NCI-H446 treated with DMSO at 0.1 percent for 48 hours (cell line): ENCODE results near the gene WAPL.

Experiments used
- DNase-seq: peaks from one replicate; lab custom pipeline; 2025; lab: John Stamatoyannopoulos, UW

Gene WAPL

DNA sequence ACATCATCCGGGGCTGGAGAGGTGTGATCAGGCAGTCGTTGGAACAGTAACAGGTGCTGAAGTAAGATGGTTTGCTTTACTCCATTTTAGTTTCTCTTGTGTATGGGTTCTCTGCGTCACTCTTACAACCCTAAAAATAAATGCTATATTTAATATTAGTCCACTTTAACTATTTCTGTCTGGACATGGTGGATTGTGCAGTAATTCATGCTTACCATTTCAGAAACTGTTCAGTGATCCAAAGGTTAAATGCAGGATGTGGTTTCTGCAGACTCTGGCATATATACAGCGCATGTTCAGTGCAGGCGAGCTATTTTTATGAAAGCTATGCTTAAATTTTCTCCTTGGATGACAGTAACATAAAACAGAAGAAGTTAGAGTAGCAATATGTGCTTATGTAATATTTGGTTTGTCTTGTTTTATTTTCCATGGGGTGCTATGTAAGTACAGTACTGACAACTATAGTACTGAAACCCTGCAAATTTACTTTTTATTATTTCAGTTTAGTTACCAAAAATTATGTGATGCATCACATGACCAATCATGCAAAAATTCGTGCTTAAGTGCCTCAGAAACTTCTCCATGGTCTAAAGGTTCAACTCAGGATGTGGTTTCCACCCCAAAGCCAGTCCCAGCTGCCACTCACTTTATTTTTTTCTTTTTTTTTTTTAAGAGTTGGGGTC is 108.4 kb downstream of the WAPL start:
- DNase-seq, result no peak

DNA sequence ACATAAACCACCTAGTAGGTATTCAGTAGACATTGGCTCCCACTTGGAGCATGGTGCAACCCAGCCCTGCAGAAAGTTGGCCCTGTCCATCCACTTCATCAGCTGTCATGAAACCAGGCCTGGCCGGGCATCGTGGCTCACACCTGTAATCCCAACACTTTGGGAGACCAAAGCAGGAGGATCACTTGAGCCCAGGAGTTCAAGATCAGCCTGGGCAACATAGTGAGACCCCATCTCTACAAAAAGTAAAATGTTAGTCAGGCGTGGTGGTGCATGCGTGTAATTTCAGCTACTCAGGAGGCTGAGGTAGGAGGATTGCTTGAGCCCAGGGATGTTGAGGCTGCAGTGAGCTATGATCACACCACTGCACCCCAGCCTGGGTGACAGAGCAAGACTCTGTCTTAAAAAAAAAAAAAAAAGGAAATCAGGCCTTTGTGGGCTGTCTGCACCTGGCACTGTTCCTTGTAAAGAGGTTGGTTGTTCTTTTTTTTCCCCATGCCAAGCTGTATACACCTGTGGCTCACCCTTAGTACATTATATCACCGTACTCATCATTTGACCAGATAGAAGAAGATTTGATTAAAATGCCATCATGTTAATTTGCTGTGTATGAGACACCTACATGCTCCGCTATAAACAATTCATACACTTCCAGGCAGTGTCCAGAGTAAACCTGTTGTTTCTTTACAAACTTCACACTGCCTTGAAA is 109.6 kb downstream of the WAPL start:
- DNase-seq, result no peak

DNA sequence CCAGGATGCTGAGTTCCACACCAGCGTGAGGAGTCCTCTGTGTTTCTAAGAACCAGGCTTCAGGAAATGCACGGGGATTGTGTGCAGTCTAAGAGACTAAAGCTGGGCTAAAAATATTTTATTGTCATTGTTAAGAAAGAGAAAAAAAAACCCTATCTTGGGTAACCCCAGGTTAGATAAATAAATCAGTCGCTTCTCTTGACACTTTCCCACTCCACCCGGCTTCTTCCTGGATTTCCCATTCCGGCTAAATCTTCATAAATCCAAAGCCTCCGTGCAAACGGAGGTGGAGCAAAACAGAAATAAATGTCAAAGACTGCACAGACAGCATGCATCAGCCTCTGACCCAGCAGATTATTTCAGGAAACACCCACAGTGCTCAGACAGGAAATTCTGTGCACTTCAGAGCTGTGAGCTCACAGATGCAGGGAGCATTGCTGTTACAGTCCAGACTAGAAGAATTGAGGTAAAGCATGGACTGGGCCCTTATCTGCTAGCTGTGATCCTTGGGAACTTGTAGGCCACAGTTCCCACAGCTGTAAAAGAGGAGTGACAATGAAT is 110.2 kb downstream of the WAPL start:
- no peak for DNase-seq

DNA sequence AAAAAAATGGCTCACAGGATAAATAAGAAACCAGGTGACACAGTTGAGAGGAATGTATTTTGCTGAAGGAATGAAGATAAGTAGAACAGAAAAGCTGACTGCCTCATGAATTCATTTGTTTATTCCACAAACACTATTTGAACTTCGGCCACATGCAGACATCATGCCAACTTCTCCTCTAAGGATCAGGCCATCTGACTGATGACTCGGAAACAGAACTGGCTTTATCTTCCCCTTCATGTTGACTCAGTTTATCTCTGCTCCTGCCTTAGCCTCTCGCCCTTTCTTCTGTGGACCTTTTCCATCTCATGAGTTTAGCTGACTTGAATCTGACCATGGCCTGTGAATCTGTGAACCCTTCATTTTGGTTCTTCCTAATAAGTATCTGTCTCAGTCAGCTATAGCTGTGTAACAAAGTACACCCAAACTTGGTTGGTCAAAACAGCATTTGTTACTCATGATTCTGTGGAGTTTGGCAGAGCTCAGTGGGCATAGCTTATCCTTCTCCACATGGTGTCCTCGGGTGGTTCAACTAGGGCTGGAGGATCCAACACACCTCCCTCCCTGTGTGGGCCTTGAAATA is 111.0 kb downstream of the WAPL start:
- DNase-seq, result no peak

DNA sequence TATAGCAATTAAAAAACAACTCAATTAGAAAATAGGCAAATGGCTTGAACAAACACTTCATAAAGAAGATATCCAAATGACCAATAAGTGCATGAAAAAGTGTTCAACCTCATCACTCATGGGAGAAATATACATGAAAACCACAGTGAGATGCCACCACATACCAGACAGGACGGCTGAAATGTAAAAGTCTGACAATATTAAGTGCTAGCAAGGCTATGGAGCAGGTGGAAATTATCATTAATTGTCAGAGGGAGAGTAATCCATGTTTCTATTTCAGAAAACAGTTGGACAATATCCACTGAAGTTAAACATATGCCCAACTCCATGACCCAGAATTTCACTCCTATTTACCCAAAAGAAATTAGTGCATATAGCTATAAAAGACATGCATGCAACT is 112.4 kb downstream of the WAPL start:
- no peak for DNase-seq

DNA sequence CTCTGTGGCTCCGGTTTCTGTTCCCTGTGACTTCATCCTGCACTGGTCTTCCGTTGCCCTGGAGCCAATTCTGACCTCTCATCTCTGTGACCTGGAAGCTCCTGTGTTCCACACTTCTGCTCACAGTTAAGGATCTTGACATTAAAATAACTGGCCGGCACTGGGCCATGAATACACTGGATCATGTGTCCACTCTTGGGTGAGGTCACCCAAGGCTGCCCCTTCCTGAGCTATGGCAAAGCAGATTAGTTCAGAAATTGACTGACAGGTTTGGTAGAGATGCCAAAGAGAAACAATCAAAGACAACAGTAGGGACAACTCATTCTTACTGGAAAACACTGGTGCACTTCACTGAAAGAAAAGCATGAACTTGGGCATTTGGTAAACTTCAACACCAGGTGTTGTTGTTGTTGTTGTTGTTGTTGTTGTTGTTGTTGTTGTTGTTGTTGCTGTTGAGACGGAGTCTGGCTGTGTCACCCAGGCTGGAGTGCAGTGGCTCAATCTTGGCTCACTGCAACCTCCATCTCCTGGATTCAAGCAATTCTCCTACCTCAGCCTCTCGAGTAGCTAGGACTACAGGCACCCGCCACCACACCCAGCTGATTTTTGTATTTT is 118.3 kb downstream of the WAPL start:
- no peak for DNase-seq

DNA sequence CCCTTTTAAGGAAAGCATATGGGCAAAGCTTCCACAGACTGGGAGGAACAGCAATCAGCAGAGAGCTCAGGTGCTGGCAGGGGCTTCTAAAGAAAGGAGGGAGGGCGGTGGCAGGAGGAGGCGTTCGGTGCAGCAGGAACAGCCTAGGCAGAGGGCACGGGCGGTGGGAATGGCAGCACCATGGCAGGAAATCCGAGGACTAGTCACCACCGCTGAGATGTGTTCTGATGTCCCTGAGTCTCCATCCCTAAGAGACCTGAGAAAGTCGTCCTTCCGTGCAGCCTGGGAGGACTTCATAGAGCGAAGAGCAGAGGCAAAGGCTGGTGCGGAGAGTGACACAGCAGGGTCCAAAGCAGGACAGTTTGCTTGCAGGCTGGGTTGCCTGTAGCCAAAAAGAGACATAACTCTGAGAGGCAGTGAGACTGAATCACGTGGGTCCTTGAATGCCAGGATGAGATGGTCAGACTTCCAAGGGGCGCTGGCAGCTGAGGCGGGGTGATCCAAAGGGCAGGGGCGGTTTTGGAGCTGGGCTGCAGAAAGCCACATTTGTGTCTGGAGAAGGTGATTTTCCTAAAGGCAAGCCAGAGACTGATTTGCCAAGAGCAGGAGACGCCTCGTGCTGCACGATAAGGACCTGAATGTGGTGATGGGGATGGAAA is 119.2 kb downstream of the WAPL start:
- no peak for DNase-seq

DNA sequence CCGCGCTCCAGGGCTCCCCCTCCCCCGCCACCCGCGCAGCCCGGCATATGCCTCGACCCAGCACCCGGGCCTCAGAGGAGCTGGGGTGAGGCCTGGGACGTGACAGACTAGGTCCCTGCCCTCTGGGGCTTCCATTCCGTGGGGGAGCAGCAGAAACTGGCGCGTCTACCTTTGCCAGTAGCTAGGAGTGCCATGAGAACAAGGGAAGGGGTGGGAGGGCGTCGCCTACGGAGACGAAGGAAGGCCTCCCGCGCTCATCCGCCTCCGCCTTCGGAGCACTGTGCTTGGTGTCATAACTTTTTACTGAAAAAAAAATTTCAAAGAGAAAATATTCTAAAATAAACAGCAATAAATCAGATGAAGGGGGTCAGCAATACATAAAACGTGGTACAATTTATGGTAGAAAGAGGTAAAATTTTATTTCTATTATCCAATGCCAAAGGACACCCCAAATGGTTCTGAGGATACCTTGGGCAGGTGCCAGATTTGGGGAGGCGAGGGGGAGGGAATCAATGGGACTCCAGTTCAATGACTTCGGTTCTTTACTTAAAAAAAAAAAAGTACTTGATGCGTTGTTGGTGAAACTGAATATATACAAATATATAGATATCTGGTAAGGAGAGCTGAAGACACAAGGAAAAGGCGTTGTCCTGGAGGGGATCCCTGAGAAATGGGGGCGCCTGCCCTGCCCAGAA is 119.9 kb downstream of the WAPL start:
- DNase-seq, result no peak

DNA sequence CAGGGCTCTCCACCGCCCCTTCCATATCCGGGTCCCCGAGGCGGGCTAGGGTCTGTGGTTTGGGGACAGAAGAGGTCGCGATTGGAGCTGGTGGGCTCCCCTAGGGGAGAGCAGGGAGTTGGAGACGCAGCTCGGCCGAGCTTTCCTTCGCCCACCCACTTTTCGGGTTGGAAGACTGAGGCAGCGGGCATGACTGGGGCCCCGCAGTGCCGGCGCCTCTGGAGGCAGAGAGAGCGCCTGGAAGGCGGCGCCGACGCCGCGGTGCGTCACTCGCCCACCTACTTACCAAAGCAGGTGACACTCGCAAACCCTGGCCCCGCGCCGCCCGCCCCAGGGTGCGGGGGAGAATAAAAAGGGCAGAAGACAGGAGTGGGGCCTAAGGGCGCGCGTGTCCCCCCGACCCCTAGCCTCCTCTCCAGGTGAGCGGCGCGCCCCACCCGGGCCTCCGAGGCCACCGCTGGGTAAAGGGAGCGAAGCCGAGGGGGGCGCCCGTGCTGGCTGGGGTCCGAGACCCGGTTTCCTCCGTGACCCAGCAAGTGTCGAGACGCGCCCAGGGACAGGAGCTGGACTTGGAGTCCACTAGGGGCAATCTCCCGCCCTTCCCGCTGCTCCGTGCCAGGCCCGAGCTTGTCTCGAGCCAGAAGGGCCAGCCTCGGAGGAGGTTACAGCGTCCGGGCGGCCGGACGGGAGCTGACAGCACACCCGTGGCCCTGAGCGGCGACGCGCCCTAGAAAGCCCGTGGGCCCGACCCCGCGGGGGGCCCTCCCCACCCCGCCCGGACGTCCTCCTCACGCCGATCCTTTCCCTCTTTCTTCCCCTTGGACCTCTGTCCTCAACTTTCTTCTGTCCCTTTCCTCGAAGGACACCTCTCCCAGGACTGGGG is 120.6 kb downstream of the WAPL start:
- no peak for DNase-seq

DNA sequence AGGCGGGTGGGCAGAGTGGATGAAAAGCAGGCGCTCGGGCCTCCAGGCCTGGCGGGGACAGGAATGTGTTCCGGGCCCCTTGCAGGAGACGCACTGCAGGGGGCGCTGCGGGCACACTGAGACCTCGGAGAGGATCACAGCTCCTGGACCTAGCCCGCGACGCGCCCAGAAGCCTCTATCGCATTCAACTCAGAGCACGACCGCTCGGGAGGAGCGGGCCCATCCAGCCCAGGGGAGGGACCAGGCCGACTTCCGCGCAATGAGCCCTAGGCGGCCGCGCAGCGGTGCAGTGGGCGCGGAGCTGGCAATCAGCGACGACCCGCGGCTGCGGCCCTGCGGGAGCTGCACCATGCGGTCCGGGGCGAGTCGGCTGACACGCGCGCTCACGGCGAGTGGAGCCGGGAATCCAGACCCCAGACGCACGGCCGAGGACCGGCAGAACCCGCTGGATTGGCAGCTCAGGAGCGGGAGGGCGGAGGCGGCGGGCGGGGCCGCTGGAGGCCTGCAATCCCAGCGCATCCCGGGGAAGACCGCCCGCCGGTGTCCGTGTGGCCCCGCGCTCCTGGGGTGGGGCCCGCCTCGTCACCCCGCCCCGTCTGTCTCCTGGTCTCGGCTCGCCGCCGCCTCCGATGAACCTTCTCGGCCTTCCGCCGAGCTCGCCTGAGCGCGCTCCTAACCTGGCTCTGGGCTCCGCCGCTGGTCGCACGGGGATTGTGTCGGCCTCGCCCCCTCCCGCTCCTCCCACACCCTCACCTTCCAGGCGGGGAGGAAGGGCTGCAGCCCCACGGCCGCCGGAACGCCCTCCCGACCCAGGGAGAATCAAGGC is 121.5 kb downstream of the WAPL start:
- peak; percentile 59 for DNase-seq

DNA sequence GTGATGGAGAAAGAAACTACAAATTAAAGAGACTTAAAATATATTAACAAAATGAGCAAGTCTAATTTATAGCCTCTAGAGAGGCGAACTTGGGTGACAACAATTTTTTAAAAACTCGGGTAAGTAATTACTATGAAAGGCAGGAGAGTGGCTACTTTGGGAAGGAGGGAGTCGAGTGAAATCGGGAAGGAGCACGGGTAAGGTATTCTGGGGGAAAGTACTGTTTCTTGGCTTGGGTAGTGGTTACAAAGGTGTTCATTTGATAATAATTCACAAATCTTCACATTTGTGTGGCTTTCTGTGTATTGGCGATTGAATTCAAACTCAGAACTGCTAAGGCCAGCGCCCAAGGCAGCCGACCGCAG is 122.1 kb downstream of the WAPL start:
- DNase-seq, result no peak

DNA sequence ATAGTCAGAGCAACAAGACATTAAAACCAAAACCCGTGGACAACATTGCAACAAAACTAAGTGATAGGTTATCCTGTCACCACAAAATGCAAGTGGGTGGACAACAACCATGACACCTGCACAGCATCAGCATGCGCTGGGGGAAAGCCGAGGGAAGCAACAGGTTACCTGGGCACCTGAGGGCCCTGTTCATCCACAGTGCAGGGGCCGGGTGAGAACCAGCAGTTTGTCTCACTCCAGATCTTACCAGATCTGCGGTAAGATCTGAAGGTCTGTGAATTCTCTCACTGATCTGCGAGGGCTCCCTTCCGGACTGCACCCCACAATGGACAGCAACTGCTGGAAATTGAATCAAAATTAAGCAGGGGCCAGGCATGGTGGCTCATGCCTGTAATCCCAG is 124.5 kb downstream of the WAPL start:
- no peak for DNase-seq

DNA sequence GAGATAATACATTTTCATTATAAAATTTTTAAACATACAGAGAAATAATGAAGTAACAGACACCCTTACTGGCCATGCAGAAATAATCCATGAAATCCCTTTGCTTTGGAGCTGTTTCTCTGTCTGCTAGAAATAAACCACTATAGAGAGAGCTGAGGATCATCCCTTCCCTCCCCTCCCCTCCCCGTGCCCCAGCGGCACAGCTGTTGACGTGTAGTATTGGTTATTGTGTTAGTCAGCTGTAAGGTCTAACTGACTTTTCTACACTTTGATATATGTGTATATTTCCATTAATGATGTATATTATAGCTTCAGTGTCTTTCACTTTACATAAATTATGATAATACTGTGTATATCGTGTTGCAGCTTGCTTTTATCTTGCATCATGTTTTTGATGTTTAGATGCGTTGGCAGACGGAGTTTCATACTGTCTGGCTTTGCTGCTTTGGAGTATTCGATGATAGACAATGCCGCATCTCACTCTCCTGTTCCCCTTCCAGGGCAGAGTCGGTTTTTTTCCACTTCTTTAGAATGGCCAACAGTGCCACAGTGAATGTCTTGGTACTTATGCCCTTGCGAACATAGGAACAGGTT is 127.6 kb downstream of the WAPL start:
- DNase-seq, result no peak

DNA sequence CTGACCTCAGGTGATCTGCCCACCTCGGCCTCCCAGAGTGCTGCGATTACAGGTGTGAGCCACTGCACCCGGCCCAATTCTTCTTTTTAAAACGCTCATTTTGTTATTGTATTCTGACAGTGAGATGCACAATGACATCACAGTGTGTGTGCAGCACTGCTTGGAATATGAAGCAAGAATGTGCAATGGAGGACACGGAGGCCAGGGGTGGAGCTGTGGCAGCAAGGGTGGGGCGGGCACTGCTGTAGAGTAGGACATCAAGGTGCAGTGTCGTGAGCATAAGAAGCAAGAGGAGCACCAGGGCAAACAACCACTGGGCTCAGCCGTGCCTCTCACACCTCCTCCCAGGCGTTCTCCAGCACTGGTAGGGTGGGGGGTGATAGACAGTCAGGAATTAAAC is 128.2 kb downstream of the WAPL start:
- no peak for DNase-seq

DNA sequence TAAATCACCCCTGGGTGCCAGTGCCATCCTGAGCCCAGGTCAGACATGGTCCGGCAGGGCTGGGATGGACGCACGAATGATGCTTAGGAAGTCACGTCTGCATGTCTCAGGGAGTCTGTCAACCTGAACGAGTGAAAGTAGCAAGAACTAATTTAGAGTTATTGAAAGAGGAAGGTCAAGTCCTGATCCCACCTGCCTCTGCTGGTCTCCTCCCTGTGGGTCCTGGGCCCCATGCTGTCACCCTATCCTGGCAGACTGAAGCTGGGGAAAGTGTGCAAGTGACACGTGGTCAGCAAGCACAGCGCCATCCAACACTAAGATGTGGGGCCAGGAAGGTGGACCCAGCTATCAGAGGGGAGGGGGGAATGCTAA is 128.9 kb downstream of the WAPL start:
- DNase-seq, result no peak

DNA sequence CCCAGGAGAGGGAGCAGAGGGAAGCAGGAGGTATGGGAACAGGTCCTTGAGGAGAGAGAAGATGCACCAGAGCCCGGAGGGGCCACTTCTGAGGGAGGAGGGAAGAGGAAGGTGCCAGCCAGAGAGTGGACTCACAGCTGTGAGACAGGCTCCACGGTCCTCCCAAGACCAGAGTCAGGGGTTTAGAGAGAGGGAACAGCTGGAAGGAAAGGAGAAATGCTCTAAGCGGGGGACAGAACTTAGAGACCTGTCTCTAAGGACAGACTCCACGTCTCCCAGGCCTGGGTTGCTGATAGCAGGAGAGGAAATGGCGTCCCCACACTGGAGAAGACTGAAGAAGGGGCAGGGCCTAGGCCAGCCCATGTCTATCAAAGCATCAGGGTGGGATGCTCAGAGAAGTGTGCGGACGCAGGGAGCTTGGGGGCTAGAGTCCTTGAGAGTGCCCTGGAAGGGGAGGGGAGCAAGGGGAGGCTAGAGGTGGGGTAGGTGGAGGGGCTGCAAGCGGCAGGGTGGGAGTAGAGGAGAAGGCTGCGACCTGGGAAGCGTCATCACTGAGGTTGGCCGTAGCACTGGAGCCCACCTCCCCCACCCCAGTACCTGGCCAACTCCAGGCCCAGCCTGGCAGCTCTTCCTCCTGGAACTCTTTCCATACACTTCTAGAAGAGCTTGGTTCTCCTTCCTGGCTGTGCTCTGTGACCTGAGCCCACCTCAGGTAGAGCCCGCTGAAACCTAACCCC is 129.4 kb downstream of the WAPL start:
- no peak for DNase-seq

DNA sequence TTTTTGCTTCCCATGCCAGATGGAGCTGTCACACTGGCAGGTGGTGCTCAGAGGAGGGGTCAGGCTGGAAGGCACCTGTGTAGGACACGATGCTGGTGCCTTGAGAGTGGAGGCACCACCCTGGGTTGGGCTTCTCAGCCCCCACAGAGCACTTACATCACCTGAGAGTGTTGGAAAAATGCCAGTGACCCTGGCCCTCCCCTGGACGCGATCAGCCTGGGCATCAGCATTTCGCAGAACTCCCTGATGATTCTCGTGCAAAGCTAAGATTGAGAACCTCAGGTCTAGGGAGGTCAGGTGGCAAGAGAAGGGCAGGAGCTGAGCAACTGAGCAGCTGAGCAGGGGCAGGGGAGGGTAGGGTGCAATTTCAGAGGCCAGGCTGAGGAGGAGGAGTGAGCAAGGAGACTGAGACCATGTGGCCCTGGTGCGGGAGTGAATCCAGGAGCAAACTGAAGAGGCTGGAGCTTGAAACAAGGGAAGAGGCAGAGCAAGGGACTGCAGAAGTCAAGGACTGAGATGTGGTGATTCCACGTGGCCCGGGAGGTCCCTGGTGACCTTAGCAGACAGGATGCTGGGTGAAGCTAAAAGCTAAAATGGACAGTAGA is 130.3 kb downstream of the WAPL start:
- DNase-seq, result no peak
